Measurements from ENCODE around the gene RYR3. TPM values are rescaled to one million over a fixed set of nuclear protein-coding genes. Genes with fewer than 3 reads are reported as not detected.

Gene RYR3
- total RNA-seq, 1 donor from 2014 or later, result 1.5 TPM

GRCh38 chr15:33506781-33507296 is 196.1 kb downstream of the RYR3 start:
- no peaks in the 10 kb centered on the region for H3K9me3 Mint-ChIP-seq (ENCODE audit: unreplicated experiment)
- H3K4me1 Mint-ChIP-seq (ENCODE audit: low read depth, unreplicated experiment), result peaks cover 17% of the 10 kb centered on the region
- Histone ChIP-seq H2AFZ (ENCODE audit: low read depth, low read length) (no peak overlapping the region), H3K4me1 (ENCODE audit: insufficient read depth, low read length) (no peaks in the 10 kb centered on the region), H3K27me3 (ENCODE audit: insufficient read depth, low read length) (no peaks in the 10 kb centered on the region), H4K20me1 (ENCODE audit: insufficient read depth, low read length) (no peaks in the 10 kb centered on the region), H3K4me2 (ENCODE audit: low read length) (no peak overlapping the region), H3K79me2 (ENCODE audit: insufficient read depth, low read length) (no peaks in the 10 kb centered on the region), H3K4me3 (ENCODE audit: insufficient read depth, low read depth, low read length) (no peak overlapping the region), H3K27ac (ENCODE audit: low read depth, low read length) (no peak overlapping the region), H3K36me3 (ENCODE audit: insufficient read depth, low read length) (no peaks in the 10 kb centered on the region), H3K9ac (ENCODE audit: low read length) (no peak overlapping the region), H3K9me3 (ENCODE audit: insufficient read depth, low read depth, low read length) (no peaks in the 10 kb centered on the region)
- DNase-seq (ENCODE audit: low read depth), result no peak
- H3K27ac Mint-ChIP-seq (ENCODE audit: unreplicated experiment), result peak overlapping the region; percentile 92
- no peaks in the 10 kb centered on the region for H3K27me3 Mint-ChIP-seq (ENCODE audit: low read depth, unreplicated experiment)
- H3K4me3 Mint-ChIP-seq (ENCODE audit: unreplicated experiment), result no peak overlapping the region
- H3K36me3 Mint-ChIP-seq (ENCODE audit: low read depth, unreplicated experiment), result no peaks in the 10 kb centered on the region
- FAIRE-seq, result no peak
- no peak for TF ChIP-seq EZH2 (IDR thresholded peaks at IDR 0.05; ENCODE audit: insufficient read depth, low read length)
- TF ChIP-seq, protein P1, sequence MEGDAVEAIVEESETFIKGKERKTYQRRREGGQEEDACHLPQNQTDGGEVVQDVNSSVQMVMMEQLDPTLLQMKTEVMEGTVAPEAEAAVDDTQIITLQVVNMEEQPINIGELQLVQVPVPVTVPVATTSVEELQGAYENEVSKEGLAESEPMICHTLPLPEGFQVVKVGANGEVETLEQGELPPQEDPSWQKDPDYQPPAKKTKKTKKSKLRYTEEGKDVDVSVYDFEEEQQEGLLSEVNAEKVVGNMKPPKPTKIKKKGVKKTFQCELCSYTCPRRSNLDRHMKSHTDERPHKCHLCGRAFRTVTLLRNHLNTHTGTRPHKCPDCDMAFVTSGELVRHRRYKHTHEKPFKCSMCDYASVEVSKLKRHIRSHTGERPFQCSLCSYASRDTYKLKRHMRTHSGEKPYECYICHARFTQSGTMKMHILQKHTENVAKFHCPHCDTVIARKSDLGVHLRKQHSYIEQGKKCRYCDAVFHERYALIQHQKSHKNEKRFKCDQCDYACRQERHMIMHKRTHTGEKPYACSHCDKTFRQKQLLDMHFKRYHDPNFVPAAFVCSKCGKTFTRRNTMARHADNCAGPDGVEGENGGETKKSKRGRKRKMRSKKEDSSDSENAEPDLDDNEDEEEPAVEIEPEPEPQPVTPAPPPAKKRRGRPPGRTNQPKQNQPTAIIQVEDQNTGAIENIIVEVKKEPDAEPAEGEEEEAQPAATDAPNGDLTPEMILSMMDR (IDR thresholded peaks at IDR 0.05; ENCODE audit: insufficient read depth, low read depth, low read length), result no peak

GRCh38 chr15:33508703-33509102 is 197.9 kb downstream of the RYR3 start:
- H3K27ac ChIP-seq (ENCODE audit: low read depth, low read length), result no peak overlapping the region
- H3K36me3 Mint-ChIP-seq (ENCODE audit: low read depth, unreplicated experiment), result no peaks in the 10 kb centered on the region
- no peak for FAIRE-seq

GRCh38 chr15:33515121-33515520 is 204.4 kb downstream of the RYR3 start:
- peaks cover 7% of the 10 kb centered on the region for H3K4me1 Mint-ChIP-seq (ENCODE audit: low read depth, unreplicated experiment)
- H3K4me3 Mint-ChIP-seq (ENCODE audit: unreplicated experiment), result no peak overlapping the region
- Histone ChIP-seq H3K27ac (ENCODE audit: low read depth, low read length) (no peak overlapping the region), H3K9me3 (ENCODE audit: insufficient read depth, low read depth, low read length) (no peaks in the 10 kb centered on the region), H3K79me2 (ENCODE audit: insufficient read depth, low read length) (no peaks in the 10 kb centered on the region), H3K9ac (ENCODE audit: low read length) (no peak overlapping the region), H2AFZ (ENCODE audit: low read depth, low read length) (no peak overlapping the region), H3K4me3 (ENCODE audit: insufficient read depth, low read depth, low read length) (no peak overlapping the region), H3K27me3 (ENCODE audit: insufficient read depth, low read length) (no peaks in the 10 kb centered on the region), H3K4me1 (ENCODE audit: insufficient read depth, low read length) (no peaks in the 10 kb centered on the region), H4K20me1 (ENCODE audit: insufficient read depth, low read length) (no peaks in the 10 kb centered on the region), H3K36me3 (ENCODE audit: insufficient read depth, low read length) (no peaks in the 10 kb centered on the region), H3K4me2 (ENCODE audit: low read length) (no peak overlapping the region)
- H3K27ac Mint-ChIP-seq (ENCODE audit: unreplicated experiment), result no peak overlapping the region
- DNase-seq (ENCODE audit: low read depth) (no peak), FAIRE-seq (no peak)
- no peaks in the 10 kb centered on the region for H3K9me3 Mint-ChIP-seq (ENCODE audit: unreplicated experiment)
- no peaks in the 10 kb centered on the region for H3K36me3 Mint-ChIP-seq (ENCODE audit: low read depth, unreplicated experiment)
- TF ChIP-seq, protein P1 (IDR thresholded peaks at IDR 0.05; ENCODE audit: insufficient read depth, low read depth, low read length), result no peak
- no peak for TF ChIP-seq EZH2 (IDR thresholded peaks at IDR 0.05; ENCODE audit: insufficient read depth, low read length)
- peaks cover 4% of the 10 kb centered on the region for H3K27me3 Mint-ChIP-seq (ENCODE audit: low read depth, unreplicated experiment)

More at GRCh38 chr15:33508703-33509102, 197.9 kb downstream of the RYR3 start:
- Histone ChIP-seq H3K9me3 (ENCODE audit: insufficient read depth, low read depth, low read length) (no peaks in the 10 kb centered on the region), H3K4me3 (ENCODE audit: insufficient read depth, low read depth, low read length) (no peak overlapping the region), H3K36me3 (ENCODE audit: insufficient read depth, low read length) (no peaks in the 10 kb centered on the region), H3K27me3 (ENCODE audit: insufficient read depth, low read length) (no peaks in the 10 kb centered on the region), H4K20me1 (ENCODE audit: insufficient read depth, low read length) (no peaks in the 10 kb centered on the region), H3K4me1 (ENCODE audit: insufficient read depth, low read length) (no peaks in the 10 kb centered on the region), H3K9ac (ENCODE audit: low read length) (no peak overlapping the region), H3K79me2 (ENCODE audit: insufficient read depth, low read length) (no peaks in the 10 kb centered on the region), H2AFZ (ENCODE audit: low read depth, low read length) (no peak overlapping the region), H3K4me2 (ENCODE audit: low read length) (no peak overlapping the region)
- no peak overlapping the region for H3K27ac Mint-ChIP-seq (ENCODE audit: unreplicated experiment)
- peaks cover 4% of the 10 kb centered on the region for H3K27me3 Mint-ChIP-seq (ENCODE audit: low read depth, unreplicated experiment)
- no peak for DNase-seq (ENCODE audit: low read depth)
- TF ChIP-seq, protein P1 (IDR thresholded peaks at IDR 0.05; ENCODE audit: insufficient read depth, low read depth, low read length), result no peak
- TF ChIP-seq EZH2 (IDR thresholded peaks at IDR 0.05; ENCODE audit: insufficient read depth, low read length), result no peak
- peaks cover 7% of the 10 kb centered on the region for H3K4me1 Mint-ChIP-seq (ENCODE audit: low read depth, unreplicated experiment)
- no peaks in the 10 kb centered on the region for H3K9me3 Mint-ChIP-seq (ENCODE audit: unreplicated experiment)
- H3K4me3 Mint-ChIP-seq (ENCODE audit: unreplicated experiment), result no peak overlapping the region

All from astrocyte (in vitro differentiated cells and primary cell).